Measurements from ENCODE around the gene STAT1.
"Not testable (repeated sequence)": the region's sequence is repeated elsewhere in the genome, so short reads cannot be mapped to it uniquely, and the experiment has no call there.

The STAT1 gene

GRCh38 chr2:191006997-191007783, 6.8 kb downstream of the STAT1 start:
- DNase-seq (ENCODE audit: low spot score) = no peak

DNA sequence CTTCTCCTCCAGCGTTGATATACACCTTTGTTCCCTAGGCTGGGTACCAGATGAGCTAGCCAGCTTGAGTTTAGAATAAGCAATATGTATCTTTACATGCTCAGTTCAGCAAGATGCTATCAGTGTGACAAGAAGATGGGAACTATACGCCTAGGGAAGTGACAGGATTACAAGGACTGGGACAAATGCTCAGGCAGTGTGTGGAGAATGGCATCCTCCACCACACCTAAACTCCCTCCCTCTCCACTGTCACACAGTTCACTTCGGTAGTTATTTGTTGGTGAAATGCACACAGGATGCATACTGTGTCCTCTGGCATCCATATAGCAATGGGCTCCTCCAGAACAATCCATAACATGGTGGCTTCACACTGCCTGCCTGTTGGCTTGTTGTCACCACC, 7.7 kb downstream of the STAT1 start:
- no peak for DNase-seq (ENCODE audit: low spot score)

- no peak for DNase-seq (ENCODE audit: low spot score)
Measured at GRCh38 chr2:191003405-191004309, 10.3 kb downstream of the STAT1 start.

DNA sequence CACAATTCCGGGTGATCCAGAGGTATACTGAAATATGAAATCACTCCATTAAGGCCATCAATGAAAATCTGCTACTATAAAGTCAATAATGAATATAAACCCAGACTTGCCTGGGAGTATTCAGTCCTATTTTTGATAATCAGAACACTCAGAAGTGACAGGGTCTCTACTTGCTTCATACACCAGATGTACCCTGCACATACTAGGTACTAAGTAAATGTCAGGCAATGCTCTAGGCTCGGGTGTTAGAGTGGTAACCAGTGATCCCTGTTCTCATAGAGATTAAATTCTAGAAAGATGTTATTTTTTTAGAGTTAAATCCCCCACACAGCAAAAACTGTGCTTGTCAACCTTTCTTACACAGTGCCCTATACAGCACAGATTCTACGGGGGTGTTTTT, 12.3 kb downstream of the STAT1 start:
- DNase-seq (ENCODE audit: low spot score) = no peak

DNA sequence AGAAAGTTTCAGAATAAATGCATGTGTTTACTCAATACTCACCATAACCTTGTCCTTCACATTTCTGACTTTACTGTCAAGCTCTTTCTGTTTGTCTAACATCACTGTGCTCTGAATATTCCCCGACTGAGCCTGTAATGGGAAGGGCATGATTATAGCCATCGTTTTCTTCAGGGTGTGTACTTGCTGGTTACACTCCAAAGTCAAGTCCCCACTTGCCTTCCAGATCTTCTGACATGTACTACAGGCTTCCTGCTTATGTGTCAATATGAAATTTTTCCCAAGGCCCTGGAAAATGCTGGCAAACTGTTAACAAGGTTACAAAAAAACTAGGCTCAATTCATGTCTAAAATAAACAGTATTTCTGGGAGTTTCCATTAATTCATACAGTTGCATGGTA, 12.9 kb downstream of the STAT1 start:
- DNase-seq (ENCODE audit: low spot score) = no peak

- no peak for DNase-seq (ENCODE audit: low spot score)
Measured at GRCh38 chr2:190999949-191000665, 13.9 kb downstream of the STAT1 start.

DNA sequence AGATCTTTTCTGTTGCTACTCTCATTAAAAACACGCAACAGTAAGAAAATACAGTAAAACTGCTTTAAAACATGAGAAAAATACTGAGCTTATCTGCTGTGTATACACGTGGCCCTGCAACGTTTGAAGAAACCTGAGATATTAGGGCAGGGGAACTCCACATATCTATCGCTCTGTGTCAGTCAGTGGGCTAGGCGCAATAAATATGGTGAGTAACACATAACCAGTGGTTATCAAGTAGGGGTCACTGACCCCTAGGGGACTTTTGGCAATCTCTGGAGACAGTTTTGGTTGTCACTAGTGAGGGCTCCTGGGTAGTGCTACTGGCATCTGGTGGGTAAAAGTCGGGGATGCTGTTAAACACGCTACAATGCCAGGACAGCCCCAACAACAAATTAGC, 14.9 kb downstream of the STAT1 start:
- DNase-seq (ENCODE audit: low spot score) = no peak

DNA sequence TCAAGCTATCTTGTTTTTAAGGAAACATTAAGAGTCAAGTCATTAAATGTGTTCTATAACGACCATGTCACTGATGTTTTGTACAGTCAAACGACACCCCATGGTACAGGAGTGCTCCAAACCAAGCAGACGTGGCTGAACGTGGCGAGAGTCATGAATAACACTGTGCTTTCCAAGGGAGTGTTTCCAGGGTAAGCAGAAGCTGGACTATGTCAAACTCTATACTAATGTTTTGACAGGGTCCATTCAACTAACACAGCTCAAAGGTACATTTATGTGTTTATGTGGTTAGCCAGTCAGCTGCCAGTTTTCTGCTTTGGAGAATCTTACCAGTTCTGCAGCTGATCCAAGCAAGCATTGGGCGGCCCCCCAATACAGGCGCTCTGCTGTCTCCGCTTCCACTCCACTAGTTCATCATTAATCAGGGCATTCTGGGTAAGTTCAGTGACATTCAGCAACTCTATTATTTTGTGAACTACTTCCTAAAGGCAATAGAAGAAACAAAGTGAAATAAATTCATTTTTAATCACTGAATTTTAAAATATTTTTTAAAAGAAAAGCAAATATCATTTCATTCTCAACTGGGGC, 16.4 kb downstream of the STAT1 start:
- DNase-seq (ENCODE audit: low spot score) = no peak

DNA sequence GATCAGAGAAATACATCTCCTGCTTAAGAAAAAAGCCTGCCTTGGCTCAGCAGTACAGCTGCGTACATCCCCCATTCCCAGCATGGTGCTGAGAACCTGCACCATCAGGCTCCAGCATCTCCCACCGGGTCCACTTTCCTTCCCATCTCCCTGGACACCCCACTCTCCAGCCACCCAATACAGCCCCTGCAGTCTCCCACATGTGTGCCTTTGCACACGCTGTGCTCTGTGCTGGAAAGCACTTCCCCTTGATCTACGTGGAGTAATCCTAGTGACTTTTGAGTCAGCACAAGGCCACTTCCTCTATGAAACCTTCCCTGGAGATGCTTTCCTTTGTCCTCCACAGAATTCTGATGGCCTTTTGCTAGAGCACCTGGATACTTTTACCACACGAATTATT, 17.0 kb downstream of the STAT1 start:
- no peak for DNase-seq (ENCODE audit: low spot score)

GRCh38 chr2:190996338-190996946, 17.5 kb downstream of the STAT1 start:
- DNase-seq (ENCODE audit: low spot score) = peak; percentile 75

- DNase-seq (ENCODE audit: low spot score) = not testable (repeated sequence)
Measured at GRCh38 chr2:190995315-190995714, 18.7 kb downstream of the STAT1 start.

DNA sequence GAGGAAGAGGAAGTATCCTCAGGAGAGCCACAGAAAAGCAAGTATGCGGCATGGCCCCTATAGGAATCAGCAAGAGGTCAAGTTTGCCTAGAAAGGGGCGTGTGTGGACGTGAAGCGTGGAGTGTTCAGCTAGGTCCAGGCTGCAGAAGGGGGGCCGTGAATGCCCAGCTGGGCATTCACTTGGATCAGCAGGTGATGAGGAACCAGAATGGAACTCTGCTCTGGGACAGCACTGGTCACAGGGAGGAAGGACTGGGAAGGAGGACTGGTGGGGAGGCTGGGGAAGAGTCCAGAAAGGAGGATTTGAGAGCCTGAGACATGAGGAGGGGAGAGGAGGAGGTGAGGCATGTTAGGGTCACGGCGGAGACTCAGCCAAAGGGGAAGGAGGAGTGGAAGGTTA, 19.8 kb downstream of the STAT1 start:
- DNase-seq (ENCODE audit: low spot score) = no peak

DNA sequence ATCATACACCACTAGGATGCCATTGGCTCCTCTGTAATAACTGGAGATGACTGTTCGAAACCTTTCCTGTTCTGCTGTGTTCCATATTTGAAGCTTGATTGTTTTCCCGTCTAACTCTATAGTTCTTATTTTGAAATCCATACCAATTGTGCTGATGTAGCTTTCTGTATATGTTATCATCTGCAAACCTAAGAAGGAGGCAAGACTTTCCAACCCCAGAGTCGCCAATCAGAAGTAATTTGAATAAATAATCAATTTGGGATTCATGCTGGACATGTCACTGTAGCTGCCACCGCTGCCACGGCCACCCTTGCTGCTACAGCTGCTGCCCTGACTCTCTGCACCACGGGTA, 20.7 kb downstream of the STAT1 start:
- no peak for DNase-seq (ENCODE audit: low spot score)

GRCh38 chr2:190990132-190990531, 23.8 kb downstream of the STAT1 start:
- no peak for DNase-seq (ENCODE audit: low spot score)

GRCh38 chr2:190988910-190989309, 25.1 kb downstream of the STAT1 start:
- DNase-seq (ENCODE audit: low spot score) = no peak

- no peak for DNase-seq (ENCODE audit: low spot score)
Measured at GRCh38 chr2:190987938-190988337, 26.0 kb downstream of the STAT1 start.

- no peak for DNase-seq (ENCODE audit: low spot score)
Measured at GRCh38 chr2:190987116-190987515, 26.9 kb downstream of the STAT1 start.

GRCh38 chr2:190986221-190986953, 27.6 kb downstream of the STAT1 start:
- DNase-seq (ENCODE audit: low spot score) = no peak

GRCh38 chr2:190984595-190984994, 29.4 kb downstream of the STAT1 start:
- DNase-seq (ENCODE audit: low spot score) = no peak

GRCh38 chr2:190982262-190983034, 31.5 kb downstream of the STAT1 start:
- DNase-seq (ENCODE audit: low spot score) = peak; percentile 13

All from hematopoietic multipotent progenitor cell treated with erythropoietin and hydrocortisone succinate and interleukin-3 and kit ligand, for 17 days (in vitro differentiated cells).